GM10248 (cell line): ENCODE data around the gene ZFYVE27.

Source experiments
- CTCF ChIA-PET: fragments of 300-600 bp; sonication (Branson Sonifier 250); formaldehyde crosslinking; extraction: SDS; loops from one replicate; lab custom pipeline; 2021; ENCODE audit warnings: antibody characterized with exemption; lab: Yijun Ruan, JAX
- POLR2A ChIA-PET: fragments of 350-650 bp; sonication (Branson Sonifier 250); formaldehyde crosslinking; extraction: SDS; loops from one replicate; lab custom pipeline; 2020; ENCODE audit warnings: antibody characterized with exemption; lab: Yijun Ruan, JAX
- DNase-seq: peaks from one replicate; pipeline ENCODE4 v3.0.0; 2012; ENCODE audit errors: extremely low spot score
- TF ChIP-seq, protein P1 (sequence below): IDR thresholded peaks from 2 replicates; pipeline ENCODE4 v1.5.1; 2012; ENCODE audit warnings: mild to moderate bottlenecking, low read depth; ENCODE audit errors: extremely low read depth, missing control alignments, control extremely low read depth

ZFYVE27 gene

DNA sequence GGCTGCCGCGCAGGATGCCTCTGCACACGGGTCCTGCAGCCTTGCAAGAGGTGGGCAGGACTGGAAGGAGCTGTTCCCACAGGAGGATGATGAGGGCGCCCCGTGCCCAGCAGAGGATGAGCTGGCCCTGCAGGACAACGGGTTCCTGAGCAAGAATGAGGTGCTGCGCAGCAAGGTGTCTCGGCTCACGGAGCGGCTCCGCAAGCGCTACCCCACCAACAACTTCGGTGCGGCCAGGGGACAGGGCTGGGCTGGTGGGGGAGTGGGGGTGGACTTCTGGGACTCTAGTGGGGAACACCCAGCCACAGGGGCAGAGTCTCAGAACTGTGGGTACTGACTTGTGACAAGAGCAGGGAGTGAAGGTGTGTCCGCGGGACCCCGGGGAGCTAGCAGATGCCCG, 16.0 kb downstream of the ZFYVE27 start:
- TF ChIP-seq, protein P1, sequence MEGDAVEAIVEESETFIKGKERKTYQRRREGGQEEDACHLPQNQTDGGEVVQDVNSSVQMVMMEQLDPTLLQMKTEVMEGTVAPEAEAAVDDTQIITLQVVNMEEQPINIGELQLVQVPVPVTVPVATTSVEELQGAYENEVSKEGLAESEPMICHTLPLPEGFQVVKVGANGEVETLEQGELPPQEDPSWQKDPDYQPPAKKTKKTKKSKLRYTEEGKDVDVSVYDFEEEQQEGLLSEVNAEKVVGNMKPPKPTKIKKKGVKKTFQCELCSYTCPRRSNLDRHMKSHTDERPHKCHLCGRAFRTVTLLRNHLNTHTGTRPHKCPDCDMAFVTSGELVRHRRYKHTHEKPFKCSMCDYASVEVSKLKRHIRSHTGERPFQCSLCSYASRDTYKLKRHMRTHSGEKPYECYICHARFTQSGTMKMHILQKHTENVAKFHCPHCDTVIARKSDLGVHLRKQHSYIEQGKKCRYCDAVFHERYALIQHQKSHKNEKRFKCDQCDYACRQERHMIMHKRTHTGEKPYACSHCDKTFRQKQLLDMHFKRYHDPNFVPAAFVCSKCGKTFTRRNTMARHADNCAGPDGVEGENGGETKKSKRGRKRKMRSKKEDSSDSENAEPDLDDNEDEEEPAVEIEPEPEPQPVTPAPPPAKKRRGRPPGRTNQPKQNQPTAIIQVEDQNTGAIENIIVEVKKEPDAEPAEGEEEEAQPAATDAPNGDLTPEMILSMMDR = no peak
- no peak for DNase-seq
- POLR2A ChIA-PET = interaction anchor here (0.7 kb wide), 1 partner anchor 12 kb away, joined by 5 read pairs; no protein-coding TSS in a partner anchor
- CTCF ChIA-PET = interaction anchor here (0.8 to 3.1 kb wide), 3 partner anchors 7 to 39 kb away, joined by 3 to 11 read pairs (median 3); no protein-coding TSS in a partner anchor

DNA sequence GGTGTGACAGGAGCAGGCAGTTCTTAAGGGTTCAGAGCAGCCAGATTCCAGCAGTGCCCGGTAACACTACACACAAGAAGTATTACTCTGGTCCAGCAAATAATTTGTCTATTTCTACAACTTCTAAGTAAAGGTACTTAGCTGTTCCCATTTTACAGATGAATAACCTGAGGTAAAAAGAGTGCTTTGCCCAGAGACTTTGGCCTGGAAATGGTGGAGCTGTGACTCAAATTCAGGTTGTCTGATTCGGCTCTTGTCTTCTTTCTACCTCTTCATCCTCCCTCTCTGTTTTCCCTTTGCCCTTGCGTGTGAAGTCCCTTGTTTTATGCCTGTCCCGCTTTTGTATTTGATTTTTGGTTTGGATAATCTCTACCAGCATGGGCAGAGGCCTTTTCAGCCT, 17.8 kb downstream of the ZFYVE27 start:
- DNase-seq = no peak
- TF ChIP-seq, protein P1 = no peak
- ChIA-PET CTCF (interaction anchor here (1.5 kb wide), 1 partner anchor 53 kb away, joined by 4 read pairs; no protein-coding TSS in a partner anchor), POLR2A (no interaction called here)

DNA sequence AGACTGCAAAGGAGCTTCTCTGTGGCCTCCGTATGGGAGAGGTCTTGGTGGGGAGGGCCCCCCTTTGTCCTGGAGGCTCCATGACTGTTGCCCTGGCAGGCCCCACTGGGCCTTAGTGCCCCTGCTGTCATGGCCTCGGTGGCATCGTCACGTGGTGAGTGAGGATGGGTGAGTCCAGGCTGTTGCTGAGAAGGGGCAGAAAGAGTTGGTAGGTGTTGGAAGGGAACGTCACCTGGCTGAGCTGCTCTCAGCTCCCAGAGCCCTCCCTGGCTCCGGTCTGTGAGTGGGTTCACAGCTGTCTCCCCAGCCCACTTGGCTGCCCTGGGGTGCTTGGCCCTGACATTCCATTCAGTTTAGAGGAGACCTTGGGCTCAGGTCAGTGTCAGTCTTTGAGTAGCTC, 18.8 kb downstream of the ZFYVE27 start:
- CTCF ChIA-PET = no interaction called here
- no peak for DNase-seq
- POLR2A ChIA-PET = no interaction called here
- TF ChIP-seq, protein P1 = no peak

DNA sequence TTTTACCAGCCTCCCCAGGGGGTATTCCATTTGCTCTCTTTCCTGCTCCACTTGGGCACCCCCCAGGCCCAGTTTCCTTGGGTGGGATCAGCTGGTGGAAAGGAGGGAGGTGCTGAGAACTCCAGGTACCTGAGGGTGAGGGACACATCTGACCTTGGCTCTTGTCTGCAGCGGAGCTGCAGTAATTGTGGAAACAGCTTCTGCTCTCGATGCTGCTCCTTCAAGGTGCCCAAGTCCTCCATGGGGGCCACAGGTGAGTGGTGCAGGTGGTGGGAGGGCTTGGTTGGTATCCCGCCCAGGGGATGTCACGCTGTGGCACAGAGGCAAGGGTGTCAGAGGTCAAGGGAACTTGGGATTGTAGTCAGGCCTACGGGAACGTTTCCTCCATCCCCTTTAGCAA, 20.5 kb downstream of the ZFYVE27 start:
- POLR2A ChIA-PET = interaction anchor here (0.6 kb wide), 1 partner anchor 12 kb away, joined by 3 read pairs; no protein-coding TSS in a partner anchor
- CTCF ChIA-PET = no interaction called here
- TF ChIP-seq, protein P1 = no peak
- DNase-seq = no peak

DNA sequence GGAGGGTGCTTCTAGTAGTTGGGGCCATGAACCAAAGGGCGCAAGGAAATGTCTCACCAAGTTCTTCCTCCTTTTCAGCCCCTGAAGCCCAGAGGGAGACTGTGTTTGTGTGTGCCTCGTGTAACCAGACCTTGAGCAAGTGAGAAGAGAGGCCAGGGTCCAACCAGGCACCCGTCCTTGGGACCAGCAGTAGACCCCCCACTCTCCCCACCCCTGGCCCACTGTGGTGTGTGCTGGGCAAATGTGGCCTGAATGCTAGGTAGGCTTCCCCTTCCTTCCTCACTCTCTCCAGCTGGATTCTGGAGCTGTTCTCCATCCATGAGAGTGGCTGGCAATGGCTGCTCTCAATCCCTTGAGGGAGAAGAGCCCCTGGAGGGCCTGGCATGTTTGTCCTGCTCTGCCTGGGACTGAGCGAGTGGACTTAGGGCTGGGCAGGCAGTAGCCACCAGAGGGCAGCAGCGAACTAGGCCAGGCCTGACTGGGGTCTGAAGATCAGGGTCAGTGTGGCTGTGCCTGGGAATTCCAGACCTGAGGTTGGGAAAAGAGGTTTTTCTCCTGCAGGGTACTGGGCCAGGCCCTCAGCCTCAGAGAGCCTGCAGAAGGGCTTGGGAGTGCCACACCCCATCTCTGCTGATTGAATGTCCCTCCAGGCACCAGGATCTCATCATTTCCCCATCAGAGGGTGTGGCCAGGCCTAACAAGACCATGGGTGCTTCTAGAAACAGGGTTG, 22.4 kb downstream of the ZFYVE27 start:
- ChIA-PET CTCF (interaction anchor here (0.8 to 3.8 kb wide), 9 partner anchors 8 to 76 kb away, joined by 3 to 11 read pairs (median 4); partner anchors contain the start of genes AVPI1 and ZFYVE27), POLR2A (no interaction called here)
- peak; percentile 72 for DNase-seq
- TF ChIP-seq, protein P1 = peak; percentile 90

DNA sequence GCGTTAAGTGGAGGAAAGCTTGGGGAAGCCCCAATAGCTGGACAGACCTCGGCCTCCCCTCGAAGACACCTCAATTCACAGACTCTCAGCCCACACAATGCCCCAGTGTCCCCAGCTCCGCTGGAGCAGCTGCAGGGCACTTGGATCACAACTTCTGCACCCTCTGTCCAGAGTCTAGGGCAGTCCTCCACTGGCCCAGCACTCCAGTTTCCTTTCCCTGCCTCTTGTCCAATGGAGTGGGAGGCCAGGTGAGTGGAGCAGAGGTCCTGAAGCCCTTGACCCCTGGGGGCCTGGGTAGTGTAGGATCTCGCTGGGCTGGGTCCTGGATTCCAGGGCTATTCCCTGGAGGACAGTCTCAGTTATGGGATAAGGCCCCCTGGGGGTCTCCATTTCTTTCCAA, 23.0 kb downstream of the ZFYVE27 start:
- POLR2A ChIA-PET = no interaction called here
- CTCF ChIA-PET = interaction anchor here (0.9 to 3.8 kb wide), 8 partner anchors 9 to 76 kb away, joined by 3 to 11 read pairs (median 4); partner anchors contain the start of gene AVPI1
- peak; percentile 11 for DNase-seq
- TF ChIP-seq, protein P1 = no peak
